ENCODE results near the gene TAS1R3.

TAS1R3 gene

GRCh38 chr1:1303736-1304135, 27.3 kb upstream of the TAS1R3 start:
- TF ChIP-seq ZBTB7A (IDR thresholded peaks at IDR 0.05; ENCODE audit: low read depth) (no peak), CREB1 (IDR thresholded peaks at IDR 0.05; ENCODE audit: low read depth) (no peak), TEAD4 (IDR thresholded peaks at IDR 0.05) (no peak), EP300 (IDR thresholded peaks at IDR 0.05; ENCODE audit: borderline replicate concordance) (no peak), RAD21 (IDR thresholded peaks at IDR 0.05; ENCODE audit: low read depth) (no peak), MAX (IDR thresholded peaks at IDR 0.05) (no peak), NFIC (IDR thresholded peaks at IDR 0.05) (no peak), EGR1 (IDR thresholded peaks at IDR 0.05) (no peak), REST (IDR thresholded peaks at IDR 0.05; ENCODE audit: low read depth) (no peak), CEBPB (IDR thresholded peaks at IDR 0.05) (no peak), TCF12 (IDR thresholded peaks at IDR 0.05; ENCODE audit: low read depth) (no peak), FOXM1 (IDR thresholded peaks at IDR 0.05; ENCODE audit: borderline replicate concordance, low read depth) (no peak), TAF1 (IDR thresholded peaks at IDR 0.05; ENCODE audit: low read depth) (no peak), USF1 (IDR thresholded peaks at IDR 0.05) (no peak), YY1 (IDR thresholded peaks at IDR 0.05; ENCODE audit: low read depth) (no peak)

GRCh38 chr1:1304331-1305299, 26.5 kb upstream of the TAS1R3 start:
- TF ChIP-seq USF1 (IDR thresholded peaks at IDR 0.05) (peak; percentile 75), REST (IDR thresholded peaks at IDR 0.05; ENCODE audit: low read depth) (no peak)

GRCh38 chr1:1305300-1306069, 25.6 kb upstream of the TAS1R3 start:
- TF ChIP-seq TCF12 (IDR thresholded peaks at IDR 0.05; ENCODE audit: low read depth) (0 out of 2 replicates have a peak, but pooled peaks have one; percentile 21), NFIC (IDR thresholded peaks at IDR 0.05) (peak; percentile 37; the same call in 1 of the 2 replicates), YY1 (IDR thresholded peaks at IDR 0.05; ENCODE audit: low read depth) (no peak)

GRCh38 chr1:1306070-1306660, 24.9 kb upstream of the TAS1R3 start:
- TF ChIP-seq CREB1 (IDR thresholded peaks at IDR 0.05; ENCODE audit: low read depth) (no peak), CEBPB (IDR thresholded peaks at IDR 0.05) (no peak), TCF12 (IDR thresholded peaks at IDR 0.05; ENCODE audit: low read depth) (no peak), NFIC (IDR thresholded peaks at IDR 0.05) (no peak), TEAD4 (IDR thresholded peaks at IDR 0.05) (no peak), YY1 (IDR thresholded peaks at IDR 0.05; ENCODE audit: low read depth) (no peak), RAD21 (IDR thresholded peaks at IDR 0.05; ENCODE audit: low read depth) (no peak), ZBTB7A (IDR thresholded peaks at IDR 0.05; ENCODE audit: low read depth) (no peak), EGR1 (IDR thresholded peaks at IDR 0.05) (no peak), USF1 (IDR thresholded peaks at IDR 0.05) (no peak), TAF1 (IDR thresholded peaks at IDR 0.05; ENCODE audit: low read depth) (no peak), MAX (IDR thresholded peaks at IDR 0.05) (no peak), REST (IDR thresholded peaks at IDR 0.05; ENCODE audit: low read depth) (no peak), EP300 (IDR thresholded peaks at IDR 0.05; ENCODE audit: borderline replicate concordance) (no peak), FOXM1 (IDR thresholded peaks at IDR 0.05; ENCODE audit: borderline replicate concordance, low read depth) (no peak)
